HG02763 (cell line): Measurements from ENCODE around the gene CIAO3.
"Not testable (repeated sequence)": the region's sequence is repeated elsewhere in the genome, so short reads cannot be mapped to it uniquely, and the experiment has no call there.

Experiments used
- ATAC-seq: cut with Tn5 transposase; IDR thresholded peaks from one replicate; pipeline ENCODE4 v1.9.1; 2021; ENCODE audit warnings: mild to moderate bottlenecking, moderate library complexity; ENCODE audit not compliant: unreplicated experiment

CIAO3 gene

GRCh38 chr16:776298-776697, 35.5 kb upstream of the CIAO3 start:
- not testable (repeated sequence) for ATAC-seq

GRCh38 chr16:775236-775796, 34.5 kb upstream of the CIAO3 start:
- no peak for ATAC-seq

DNA sequence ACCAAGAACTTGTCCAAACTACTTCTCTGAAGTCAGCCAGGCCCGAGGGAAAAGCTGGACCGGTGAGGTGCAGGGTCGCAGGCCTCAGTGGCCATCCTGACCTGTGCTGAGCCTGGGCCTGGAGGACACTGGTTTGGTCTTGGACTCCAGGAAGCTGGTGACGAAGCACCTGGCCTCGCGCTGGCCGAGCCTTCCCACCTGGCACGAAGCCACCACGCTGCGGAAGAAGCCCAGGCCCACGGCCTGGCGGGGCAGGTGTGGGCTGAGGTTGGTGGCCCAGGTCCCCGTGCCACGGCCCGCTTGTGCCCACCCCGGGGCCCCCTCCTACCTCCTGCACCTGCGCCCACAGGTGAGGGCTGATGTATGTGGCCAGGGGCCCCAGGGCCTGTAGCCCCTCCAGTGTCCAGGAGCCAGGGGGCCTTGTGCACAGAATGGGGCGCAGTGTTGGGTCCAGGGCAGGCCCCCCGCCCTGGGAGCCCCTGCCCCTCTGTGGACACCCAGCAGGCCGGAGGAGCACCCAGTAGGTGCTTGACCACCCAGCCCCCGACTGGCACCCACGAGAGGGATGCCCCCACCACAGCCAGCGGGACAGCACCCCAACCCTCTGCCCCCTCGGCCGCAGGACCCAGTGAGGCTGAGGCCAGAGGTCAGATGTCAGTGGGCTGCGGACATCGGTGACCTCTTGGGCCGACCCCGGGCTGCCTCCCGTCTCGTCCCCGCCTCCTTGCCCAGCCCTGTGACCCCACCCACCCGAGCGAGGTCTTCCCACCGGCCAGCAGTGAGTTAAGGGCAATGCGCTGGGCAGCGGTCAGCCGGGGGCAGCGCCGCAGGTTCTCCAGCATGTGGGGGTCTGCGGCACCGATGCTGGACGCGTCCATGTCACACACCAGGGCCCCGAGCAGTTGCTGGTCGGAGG, 33.5 kb upstream of the CIAO3 start:
- no peak for ATAC-seq

DNA sequence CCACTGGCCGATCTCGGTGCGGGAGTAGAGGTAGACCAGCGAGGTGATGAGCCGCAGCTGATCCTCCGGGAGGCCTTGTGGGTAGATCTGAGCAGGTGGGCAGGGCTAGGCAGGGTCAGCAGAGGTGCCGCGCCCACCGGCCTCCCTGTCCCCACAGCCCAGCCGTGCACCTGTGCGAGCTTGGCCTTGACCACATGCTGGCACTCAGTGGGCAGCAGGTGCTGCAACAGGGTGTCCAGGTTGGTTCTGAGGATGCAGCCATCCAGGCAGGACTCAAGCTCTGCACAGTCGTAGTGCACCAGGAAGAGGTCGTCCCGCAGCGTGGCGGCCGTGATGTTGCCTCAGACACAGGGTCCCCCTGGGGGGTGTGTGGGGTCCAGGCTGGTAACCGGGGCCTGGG, 32.2 kb upstream of the CIAO3 start:
- no peak for ATAC-seq

- no peak for ATAC-seq
Observed at GRCh38 chr16:770411-770810, 29.6 kb upstream of the CIAO3 start.

DNA sequence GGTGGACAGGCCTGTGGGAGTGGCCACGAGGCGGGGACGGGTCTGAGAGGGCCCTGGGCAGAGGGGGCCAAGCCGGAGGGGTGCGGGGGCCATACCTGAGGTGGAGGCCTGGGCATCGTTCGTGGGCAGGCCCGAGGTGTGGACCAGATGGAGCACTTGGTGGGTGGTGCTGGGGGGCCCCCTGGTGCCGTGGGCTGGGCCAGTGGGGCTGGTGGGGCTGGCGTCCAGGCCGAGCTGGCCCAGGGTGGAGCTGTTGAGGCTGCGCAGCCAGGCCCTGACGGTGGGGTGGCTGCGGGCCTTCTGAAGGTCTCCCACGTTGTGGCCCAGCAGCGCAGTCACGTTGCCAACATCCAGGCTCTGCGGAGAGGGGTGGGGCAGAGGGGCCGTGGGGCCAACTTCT, 29.1 kb upstream of the CIAO3 start:
- no peak for ATAC-seq

GRCh38 chr16:769184-769784, 28.5 kb upstream of the CIAO3 start:
- ATAC-seq = no peak

- no peak for ATAC-seq
Observed at GRCh38 chr16:768428-768827, 27.6 kb upstream of the CIAO3 start.

GRCh38 chr16:767743-768235, 27.0 kb upstream of the CIAO3 start:
- no peak for ATAC-seq

DNA sequence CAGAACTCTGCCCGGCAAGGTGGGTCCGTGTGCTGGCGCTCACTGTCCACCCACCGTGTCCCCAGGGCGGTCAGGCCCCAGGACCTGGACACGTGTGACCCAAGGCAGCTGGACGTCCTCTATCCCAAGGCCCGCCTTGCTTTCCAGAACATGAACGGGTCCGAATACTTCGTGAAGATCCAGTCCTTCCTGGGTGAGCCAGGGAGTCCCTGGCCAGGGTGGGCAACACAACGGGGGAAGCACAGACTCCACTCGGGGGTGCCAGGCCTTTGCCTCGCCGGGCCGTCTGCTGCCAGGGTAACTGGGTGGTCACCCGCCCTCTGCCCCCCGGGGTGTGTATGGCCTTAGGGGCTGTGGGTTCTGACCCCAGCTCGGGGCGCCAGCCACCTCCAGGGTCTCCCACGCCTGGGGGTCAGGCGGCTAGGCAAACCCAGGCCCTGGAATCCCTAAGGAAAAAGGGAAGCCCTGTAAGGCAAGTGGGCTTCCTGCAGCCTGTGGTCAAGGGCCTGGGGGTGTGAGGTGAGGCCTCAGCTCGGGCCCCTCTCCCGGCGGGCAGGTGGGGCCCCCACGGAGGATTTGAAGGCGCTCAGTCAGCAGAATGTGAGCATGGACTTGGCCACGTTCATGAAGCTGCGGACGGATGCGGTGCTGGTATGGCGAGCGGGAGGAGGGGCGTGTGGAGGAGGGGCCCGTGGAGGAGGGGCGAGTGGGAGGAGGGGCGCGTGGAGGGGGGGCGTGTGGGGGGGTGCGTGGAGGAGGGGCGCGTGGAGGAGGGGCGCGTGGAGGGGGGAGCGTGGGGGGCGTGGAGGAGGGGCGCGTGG, 26.2 kb upstream of the CIAO3 start:
- no peak for ATAC-seq

GRCh38 chr16:766008-766819, 25.4 kb upstream of the CIAO3 start:
- ATAC-seq = no peak

DNA sequence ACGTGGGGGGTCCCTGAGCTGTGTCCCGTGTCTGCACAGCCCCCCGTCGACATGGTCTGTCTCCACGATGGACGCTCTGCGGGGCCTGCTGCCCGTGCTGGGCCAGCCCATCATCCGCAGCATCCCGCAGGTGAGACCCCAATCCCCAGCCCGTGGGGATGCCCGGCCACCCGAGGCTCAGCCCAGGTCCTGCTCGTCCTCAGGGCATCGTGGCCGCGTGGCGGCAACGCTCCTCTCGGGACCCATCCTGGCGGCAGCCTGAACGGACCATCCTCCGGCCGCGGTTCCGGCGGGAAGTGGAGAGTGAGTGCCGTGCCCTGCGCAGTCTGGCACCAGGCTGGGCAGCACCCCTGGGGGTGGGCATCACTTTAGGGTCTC, 24.7 kb upstream of the CIAO3 start:
- ATAC-seq = no peak

DNA sequence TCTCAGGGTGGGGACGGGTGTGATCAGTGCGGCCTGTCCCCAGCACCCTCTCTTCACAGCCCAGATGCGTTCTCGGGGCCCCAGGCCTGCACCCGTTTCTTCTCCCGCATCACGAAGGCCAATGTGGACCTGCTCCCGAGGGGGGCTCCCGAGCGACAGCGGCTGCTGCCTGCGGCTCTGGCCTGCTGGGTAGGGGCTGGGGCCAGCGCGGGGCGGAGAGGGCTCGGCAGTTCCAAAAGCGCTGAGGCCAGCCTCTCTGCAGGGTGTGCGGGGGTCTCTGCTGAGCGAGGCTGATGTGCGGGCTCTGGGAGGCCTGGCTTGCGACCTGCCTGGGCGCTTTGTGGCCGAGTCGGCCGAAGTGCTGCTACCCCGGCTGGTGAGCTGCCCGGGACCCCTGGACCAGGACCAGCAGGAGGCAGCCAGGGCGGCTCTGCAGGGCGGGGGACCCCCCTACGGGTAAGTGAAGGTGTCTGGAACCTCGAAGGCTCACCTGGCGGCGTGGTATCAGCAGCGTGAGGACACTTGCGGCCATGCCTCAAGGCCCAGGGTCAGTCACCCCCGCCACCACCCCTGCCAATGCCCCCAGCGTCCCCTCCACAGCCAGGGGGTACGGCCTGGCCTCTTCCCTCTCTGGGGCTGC, 24.2 kb upstream of the CIAO3 start:
- no peak for ATAC-seq

- ATAC-seq = no peak
Observed at GRCh38 chr16:764184-764750, 23.5 kb upstream of the CIAO3 start.

GRCh38 chr16:763369-764183, 22.8 kb upstream of the CIAO3 start:
- ATAC-seq = no peak

DNA sequence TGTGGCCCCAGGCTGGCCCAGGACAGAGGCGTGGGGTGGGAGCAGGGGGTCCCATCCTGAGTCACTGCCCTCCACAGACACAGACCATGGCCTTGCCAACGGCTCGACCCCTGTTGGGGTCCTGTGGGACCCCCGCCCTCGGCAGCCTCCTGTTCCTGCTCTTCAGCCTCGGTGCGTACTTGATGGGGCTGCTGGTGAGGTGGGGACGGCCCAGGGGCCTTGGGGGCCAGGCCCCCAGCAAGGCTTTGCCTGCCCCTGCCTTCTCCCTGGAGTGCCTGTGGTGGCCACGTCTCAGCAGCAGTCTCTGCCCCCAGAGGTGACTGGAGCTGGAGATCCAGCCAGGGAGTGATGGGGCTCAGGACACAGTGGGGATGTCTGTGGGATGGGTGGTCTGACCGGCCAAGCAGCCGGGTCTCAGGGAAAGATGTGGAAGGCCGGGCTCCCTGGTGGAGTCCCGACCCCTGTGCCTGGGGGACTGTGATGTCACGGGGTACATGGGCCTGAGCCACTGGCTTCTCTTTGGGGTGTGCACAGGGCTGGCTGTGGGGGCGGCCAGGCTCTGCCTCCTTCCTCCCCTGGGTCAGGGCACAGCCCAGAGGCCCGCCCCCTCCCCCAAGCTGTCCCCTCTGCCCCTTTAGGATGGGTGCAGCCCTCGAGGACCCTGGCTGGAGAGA, 21.9 kb upstream of the CIAO3 start:
- no peak for ATAC-seq

GRCh38 chr16:761625-762513, 21.1 kb upstream of the CIAO3 start:
- ATAC-seq = no peak
